Measurements from ENCODE around the gene OR8G5.

GRCh38 chr11:124315052-124315451, 58.9 kb downstream of the OR8G5 start:
- TF ChIP-seq, protein P1, sequence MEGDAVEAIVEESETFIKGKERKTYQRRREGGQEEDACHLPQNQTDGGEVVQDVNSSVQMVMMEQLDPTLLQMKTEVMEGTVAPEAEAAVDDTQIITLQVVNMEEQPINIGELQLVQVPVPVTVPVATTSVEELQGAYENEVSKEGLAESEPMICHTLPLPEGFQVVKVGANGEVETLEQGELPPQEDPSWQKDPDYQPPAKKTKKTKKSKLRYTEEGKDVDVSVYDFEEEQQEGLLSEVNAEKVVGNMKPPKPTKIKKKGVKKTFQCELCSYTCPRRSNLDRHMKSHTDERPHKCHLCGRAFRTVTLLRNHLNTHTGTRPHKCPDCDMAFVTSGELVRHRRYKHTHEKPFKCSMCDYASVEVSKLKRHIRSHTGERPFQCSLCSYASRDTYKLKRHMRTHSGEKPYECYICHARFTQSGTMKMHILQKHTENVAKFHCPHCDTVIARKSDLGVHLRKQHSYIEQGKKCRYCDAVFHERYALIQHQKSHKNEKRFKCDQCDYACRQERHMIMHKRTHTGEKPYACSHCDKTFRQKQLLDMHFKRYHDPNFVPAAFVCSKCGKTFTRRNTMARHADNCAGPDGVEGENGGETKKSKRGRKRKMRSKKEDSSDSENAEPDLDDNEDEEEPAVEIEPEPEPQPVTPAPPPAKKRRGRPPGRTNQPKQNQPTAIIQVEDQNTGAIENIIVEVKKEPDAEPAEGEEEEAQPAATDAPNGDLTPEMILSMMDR (IDR thresholded peaks at IDR 0.05; ENCODE audit: low read depth, low read length) = no peak
- TF ChIP-seq, protein P2, sequence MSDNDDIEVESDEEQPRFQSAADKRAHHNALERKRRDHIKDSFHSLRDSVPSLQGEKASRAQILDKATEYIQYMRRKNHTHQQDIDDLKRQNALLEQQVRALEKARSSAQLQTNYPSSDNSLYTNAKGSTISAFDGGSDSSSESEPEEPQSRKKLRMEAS (IDR thresholded peaks at IDR 0.05; ENCODE audit: low read depth, low read length) = no peak
- TF ChIP-seq POLR2A (IDR thresholded peaks at IDR 0.05; ENCODE audit: extremely low read depth, insufficient read length) (no peak), MYC (IDR thresholded peaks at IDR 0.05; ENCODE audit: low read depth, low read length) (no peak)
